ENCODE measurements around the gene TMEM237. TPM values are rescaled to one million over a fixed set of nuclear protein-coding genes. Genes with fewer than 3 reads are reported as not detected.

TMEM237 gene
- total RNA-seq, 2 experiments from 2014 or later, result 20.0 to 22.5 TPM

- Mint-ChIP-seq H3K36me3 (ENCODE audit: low read depth) (peaks cover 26% of the 10 kb centered on the region), H3K9me3 (peaks cover 2% of the 10 kb centered on the region), H3K4me3 (no peak overlapping the region), H3K4me1 (no peaks in the 10 kb centered on the region), H3K27me3 (no peaks in the 10 kb centered on the region), H3K27ac (no peak overlapping the region)
- ChIA-PET CTCF (interaction anchor here (0.6 to 1.0 kb wide), 2 partner anchors 21 to 24 kb away, joined by 3 to 4 read pairs; no protein-coding TSS in a partner anchor), POLR2A (interaction anchor here (0.6 kb wide), 1 partner anchor 154 kb away, joined by 3 read pairs; no protein-coding TSS in a partner anchor)
- no peak for DNase-seq
These were observed 9.5 kb downstream of the TMEM237 start for GRCh38 chr2:201633661-201634249.

- Mint-ChIP-seq H3K4me3 (no peak overlapping the region), H3K27me3 (no peaks in the 10 kb centered on the region), H3K27ac (no peak overlapping the region), H3K9me3 (peaks cover 2% of the 10 kb centered on the region), H3K36me3 (ENCODE audit: low read depth) (peaks cover 20% of the 10 kb centered on the region), H3K4me1 (no peaks in the 10 kb centered on the region)
- CTCF ChIA-PET, result no interaction called here
- DNase-seq, result no peak
- POLR2A ChIA-PET, result no interaction called here
These were observed 12.3 kb downstream of the TMEM237 start for GRCh38 chr2:201631041-201631440.

- CTCF ChIA-PET, result no interaction called here
- H3K27me3 Mint-ChIP-seq, result no peaks in the 10 kb centered on the region
- H3K4me1 Mint-ChIP-seq, result no peaks in the 10 kb centered on the region
- peaks cover 20% of the 10 kb centered on the region for H3K36me3 Mint-ChIP-seq (ENCODE audit: low read depth)
- no peak for DNase-seq
- H3K9me3 Mint-ChIP-seq, result peaks cover 2% of the 10 kb centered on the region
- H3K4me3 Mint-ChIP-seq, result no peak overlapping the region
- POLR2A ChIA-PET, result no interaction called here
- no peak overlapping the region for H3K27ac Mint-ChIP-seq
These were observed 12.7 kb downstream of the TMEM237 start for GRCh38 chr2:201630577-201630976.

GRCh38 chr2:201628545-201628944, 14.8 kb downstream of the TMEM237 start:
- no peak overlapping the region for H3K4me3 Mint-ChIP-seq
- H3K27ac Mint-ChIP-seq, result no peak overlapping the region
- peaks cover 2% of the 10 kb centered on the region for H3K9me3 Mint-ChIP-seq
- CTCF ChIA-PET, result interaction anchor here (0.6 kb wide), 1 partner anchor 23 kb away, joined by 3 read pairs; no protein-coding TSS in a partner anchor
- no peaks in the 10 kb centered on the region for H3K27me3 Mint-ChIP-seq
- H3K4me1 Mint-ChIP-seq, result no peaks in the 10 kb centered on the region
- POLR2A ChIA-PET, result no interaction called here
- no peak for DNase-seq
- H3K36me3 Mint-ChIP-seq (ENCODE audit: low read depth), result peaks cover 13% of the 10 kb centered on the region

- Mint-ChIP-seq H3K4me1 (no peaks in the 10 kb centered on the region), H3K27ac (no peak overlapping the region), H3K27me3 (peaks cover 1% of the 10 kb centered on the region), H3K36me3 (ENCODE audit: low read depth) (peaks cover 2% of the 10 kb centered on the region), H3K4me3 (no peak overlapping the region), H3K9me3 (no peaks in the 10 kb centered on the region)
- DNase-seq, result no peak
- ChIA-PET POLR2A (no interaction called here), CTCF (no interaction called here)
These were observed 20.9 kb downstream of the TMEM237 start for GRCh38 chr2:201622306-201622970.

- H3K4me3 Mint-ChIP-seq, result no peak overlapping the region
- no peaks in the 10 kb centered on the region for H3K4me1 Mint-ChIP-seq
- H3K9me3 Mint-ChIP-seq, result no peaks in the 10 kb centered on the region
- CTCF ChIA-PET, result interaction anchor here (0.6 kb wide), 1 partner anchor 477 kb away, joined by 3 read pairs; no protein-coding TSS in a partner anchor
- H3K27me3 Mint-ChIP-seq, result peaks cover 4% of the 10 kb centered on the region
- peaks cover under 1% of the 10 kb centered on the region for H3K36me3 Mint-ChIP-seq (ENCODE audit: low read depth)
- POLR2A ChIA-PET, result no interaction called here
- no peak for DNase-seq
- H3K27ac Mint-ChIP-seq, result no peak overlapping the region
These were observed 21.9 kb downstream of the TMEM237 start for GRCh38 chr2:201621293-201621999.

- CTCF ChIA-PET, result no interaction called here
- no peak for DNase-seq
- Mint-ChIP-seq H3K4me1 (no peaks in the 10 kb centered on the region), H3K36me3 (ENCODE audit: low read depth) (no peaks in the 10 kb centered on the region), H3K4me3 (no peak overlapping the region), H3K27me3 (peaks cover 15% of the 10 kb centered on the region), H3K27ac (no peak overlapping the region), H3K9me3 (no peaks in the 10 kb centered on the region)
- POLR2A ChIA-PET, result no interaction called here
These were observed 24.3 kb downstream of the TMEM237 start for GRCh38 chr2:201618744-201619662.

- H3K27me3 Mint-ChIP-seq, result peaks cover 30% of the 10 kb centered on the region
- no peaks in the 10 kb centered on the region for H3K4me1 Mint-ChIP-seq
- H3K4me3 Mint-ChIP-seq, result no peak overlapping the region
- no peak for DNase-seq
- H3K9me3 Mint-ChIP-seq, result peaks cover 4% of the 10 kb centered on the region
- no peaks in the 10 kb centered on the region for H3K36me3 Mint-ChIP-seq (ENCODE audit: low read depth)
- no peak overlapping the region for H3K27ac Mint-ChIP-seq
- ChIA-PET CTCF (no interaction called here), POLR2A (no interaction called here)
These were observed 35.3 kb downstream of the TMEM237 start for GRCh38 chr2:201608021-201608420.

- Mint-ChIP-seq H3K4me1 (no peaks in the 10 kb centered on the region), H3K36me3 (ENCODE audit: low read depth) (no peaks in the 10 kb centered on the region), H3K27me3 (peaks cover 33% of the 10 kb centered on the region), H3K9me3 (peaks cover 4% of the 10 kb centered on the region), H3K4me3 (no peak overlapping the region), H3K27ac (no peak overlapping the region)
- POLR2A ChIA-PET, result no interaction called here
- CTCF ChIA-PET, result no interaction called here
- no peak for DNase-seq
These were observed 35.7 kb downstream of the TMEM237 start for GRCh38 chr2:201607568-201607967.

- Mint-ChIP-seq H3K27me3 (peaks cover 26% of the 10 kb centered on the region), H3K27ac (no peak overlapping the region), H3K36me3 (ENCODE audit: low read depth) (no peaks in the 10 kb centered on the region), H3K4me1 (no peaks in the 10 kb centered on the region), H3K9me3 (peaks cover 18% of the 10 kb centered on the region), H3K4me3 (no peak overlapping the region)
- ChIA-PET POLR2A (no interaction called here), CTCF (no interaction called here)
- DNase-seq, result no peak
These were observed 42.4 kb downstream of the TMEM237 start for GRCh38 chr2:201600906-201601305.

GRCh38 chr2:201597397-201597796, 45.9 kb downstream of the TMEM237 start:
- peaks cover 11% of the 10 kb centered on the region for H3K27me3 Mint-ChIP-seq
- no peak overlapping the region for H3K27ac Mint-ChIP-seq
- no peaks in the 10 kb centered on the region for H3K36me3 Mint-ChIP-seq (ENCODE audit: low read depth)
- CTCF ChIA-PET, result no interaction called here
- H3K4me3 Mint-ChIP-seq, result no peak overlapping the region
- no peak for DNase-seq
- POLR2A ChIA-PET, result no interaction called here
- H3K9me3 Mint-ChIP-seq, result peaks cover 18% of the 10 kb centered on the region
- no peaks in the 10 kb centered on the region for H3K4me1 Mint-ChIP-seq

- Mint-ChIP-seq H3K27ac (no peak overlapping the region), H3K27me3 (peaks cover 20% of the 10 kb centered on the region), H3K9me3 (no peaks in the 10 kb centered on the region), H3K4me1 (no peaks in the 10 kb centered on the region), H3K4me3 (no peak overlapping the region), H3K36me3 (ENCODE audit: low read depth) (no peaks in the 10 kb centered on the region)
- ChIA-PET POLR2A (no interaction called here), CTCF (no interaction called here)
- DNase-seq, result no peak
These were observed 62.8 kb downstream of the TMEM237 start for GRCh38 chr2:201580486-201580885.

- POLR2A ChIA-PET, result no interaction called here
- CTCF ChIA-PET, result no interaction called here
- no peak for DNase-seq
- H3K4me3 Mint-ChIP-seq, result no peak overlapping the region
- H3K4me1 Mint-ChIP-seq, result no peaks in the 10 kb centered on the region
- H3K27ac Mint-ChIP-seq, result no peak overlapping the region
- no peaks in the 10 kb centered on the region for H3K9me3 Mint-ChIP-seq
- H3K27me3 Mint-ChIP-seq, result peaks cover 15% of the 10 kb centered on the region
- no peaks in the 10 kb centered on the region for H3K36me3 Mint-ChIP-seq (ENCODE audit: low read depth)
These were observed 63.8 kb downstream of the TMEM237 start for GRCh38 chr2:201579536-201579935.
